NCI-H748 (cell line): ENCODE measurements around the gene RABEP2.
"Not testable (repeated sequence)": the region's sequence is repeated elsewhere in the genome, so short reads cannot be mapped to it uniquely, and the experiment has no call there.

ENCODE experiments used
- DNase-seq: peaks from one replicate; lab custom pipeline; 2025; ENCODE audit not compliant: unreplicated experiment; lab: John Stamatoyannopoulos, UW

Gene RABEP2, protein sequence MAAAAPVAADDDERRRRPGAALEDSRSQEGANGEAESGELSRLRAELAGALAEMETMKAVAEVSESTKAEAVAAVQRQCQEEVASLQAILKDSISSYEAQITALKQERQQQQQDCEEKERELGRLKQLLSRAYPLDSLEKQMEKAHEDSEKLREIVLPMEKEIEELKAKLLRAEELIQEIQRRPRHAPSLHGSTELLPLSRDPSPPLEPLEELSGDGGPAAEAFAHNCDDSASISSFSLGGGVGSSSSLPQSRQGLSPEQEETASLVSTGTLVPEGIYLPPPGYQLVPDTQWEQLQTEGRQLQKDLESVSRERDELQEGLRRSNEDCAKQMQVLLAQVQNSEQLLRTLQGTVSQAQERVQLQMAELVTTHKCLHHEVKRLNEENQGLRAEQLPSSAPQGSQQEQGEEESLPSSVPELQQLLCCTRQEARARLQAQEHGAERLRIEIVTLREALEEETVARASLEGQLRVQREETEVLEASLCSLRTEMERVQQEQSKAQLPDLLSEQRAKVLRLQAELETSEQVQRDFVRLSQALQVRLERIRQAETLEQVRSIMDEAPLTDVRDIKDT

DNA sequence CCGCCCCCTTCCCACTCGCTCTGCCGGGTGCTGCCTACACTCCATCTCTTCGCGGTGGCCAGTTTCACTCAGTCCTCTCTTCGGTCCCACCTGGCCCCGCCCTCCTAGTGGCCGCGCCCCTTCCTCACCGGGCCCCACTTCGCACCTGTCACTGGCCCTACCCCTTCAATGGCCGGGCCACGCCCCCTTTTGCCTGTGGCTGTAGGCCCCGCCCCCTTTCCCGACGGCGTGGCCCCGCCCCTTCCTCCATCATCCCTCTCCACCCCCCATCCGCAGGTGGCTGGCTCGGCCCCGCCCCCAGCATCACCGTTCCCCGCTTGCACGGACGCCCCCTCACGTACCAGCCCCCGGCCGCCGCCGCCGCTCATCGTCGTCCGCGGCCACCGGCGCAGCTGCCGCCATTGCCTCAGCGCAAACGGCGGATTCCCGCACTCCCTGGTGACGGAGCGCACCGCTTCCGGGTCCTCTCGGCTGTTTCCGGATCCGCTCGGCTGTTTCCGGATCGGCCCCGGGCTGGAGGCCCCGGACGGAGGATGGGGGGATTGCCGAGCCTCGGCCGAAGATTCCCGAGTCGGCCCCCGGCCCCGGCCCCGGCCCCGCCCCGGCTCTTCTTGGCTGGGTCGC, at the start of gene RABEP2:
TSS of gene RABEP2 (minus strand) at position 477 of the 624 bp plus-strand sequence. CDS start at position 402, 75 bp downstream.
- DNase-seq = peak; percentile 93

GRCh38 chr16:28974437-28975157, 49.6 kb upstream of the RABEP2 start, which contains the start of gene SPNS1:
SPNS1 (plus strand) TSS chr16:28974778; CDS start chr16:28975152, 374 bp downstream.
- peak; percentile 94 for DNase-seq

- peak; percentile 75 for DNase-seq
Measured at GRCh38 chr16:28974007-28974436, 49.0 kb upstream of the RABEP2 start.

DNA sequence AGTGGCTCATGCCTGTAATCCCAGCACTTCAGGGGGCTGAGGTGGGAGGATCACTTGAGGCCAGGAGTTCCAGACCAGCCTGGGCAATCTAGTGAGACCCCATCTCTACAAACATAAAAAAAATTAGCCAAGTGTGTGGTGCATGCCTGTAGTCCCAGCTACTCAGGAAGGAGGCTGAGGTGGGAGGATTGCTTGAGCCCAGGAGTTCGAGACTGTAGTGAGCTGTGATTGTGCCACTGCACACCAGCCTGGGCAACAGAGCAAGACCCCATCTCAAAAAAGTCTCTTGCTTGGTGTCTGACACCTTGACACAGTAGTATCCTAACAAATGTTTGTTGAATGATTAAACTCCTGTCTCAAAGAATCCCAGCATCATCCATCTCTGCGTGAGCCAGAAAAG, 44.7 kb upstream of the RABEP2 start:
- not testable (repeated sequence) for DNase-seq

DNA sequence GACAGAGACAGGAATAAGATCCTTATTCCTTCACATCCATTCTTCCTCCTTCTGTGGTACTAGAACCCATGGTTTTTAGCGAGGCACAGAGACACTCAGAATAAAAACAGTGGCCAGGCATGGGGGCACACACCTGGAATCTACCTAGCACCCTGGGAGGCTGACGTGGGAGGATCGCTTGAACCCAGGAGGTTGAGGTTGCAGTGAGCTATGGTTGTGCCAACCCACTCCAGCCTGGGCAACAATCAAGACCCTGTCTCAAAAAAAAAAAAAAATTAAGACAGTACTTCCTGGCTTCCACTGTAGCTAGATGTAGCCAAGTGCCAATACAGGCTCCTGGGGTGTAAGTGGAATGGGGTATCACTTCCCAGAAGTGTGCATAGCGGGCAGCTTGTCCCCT, 42.1 kb upstream of the RABEP2 start:
- no peak for DNase-seq

DNA sequence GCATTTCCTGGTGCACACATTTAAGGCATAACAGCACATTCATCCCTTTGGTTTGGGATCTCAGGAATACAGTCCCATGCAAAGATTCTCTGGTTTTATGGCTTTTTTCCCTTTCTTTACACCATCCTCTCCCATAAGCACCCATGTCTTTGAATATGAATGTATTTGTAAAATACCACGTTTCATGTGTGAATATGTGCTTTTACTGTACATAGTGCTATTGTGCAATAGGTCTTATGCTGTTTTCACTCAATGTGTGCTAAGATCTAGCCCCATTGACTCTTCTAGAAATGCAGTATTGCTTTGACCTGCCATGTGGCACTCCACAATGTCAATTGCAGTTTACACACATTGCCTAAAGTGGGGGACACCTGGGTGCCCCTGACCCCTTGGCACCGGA, 39.5 kb upstream of the RABEP2 start:
- DNase-seq = no peak

GRCh38 chr16:28964072-28964471, 39.0 kb upstream of the RABEP2 start:
- no peak for DNase-seq

DNA sequence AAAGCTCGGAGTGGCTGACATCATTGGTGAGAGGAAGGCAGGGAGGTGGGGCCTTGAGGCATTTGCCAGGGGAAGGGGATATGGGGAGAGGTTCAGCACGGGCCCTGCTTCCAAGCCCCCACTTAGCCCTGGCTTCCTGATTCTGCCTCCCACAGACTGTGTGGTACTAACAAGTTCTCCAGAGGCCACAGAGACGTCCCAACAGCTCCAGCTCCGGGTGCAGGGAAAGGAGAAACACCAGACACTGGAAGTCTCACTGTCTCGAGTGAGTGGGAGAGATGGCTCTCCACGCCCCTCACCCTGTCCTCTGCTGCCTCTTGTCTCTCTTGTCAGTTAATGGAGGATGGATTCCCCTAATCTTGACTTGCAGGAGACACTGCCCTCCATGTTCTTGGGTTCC, 33.8 kb upstream of the RABEP2 start:
- no peak for DNase-seq

- no peak for DNase-seq
Measured at GRCh38 chr16:28958216-28958615, 33.2 kb upstream of the RABEP2 start.

DNA sequence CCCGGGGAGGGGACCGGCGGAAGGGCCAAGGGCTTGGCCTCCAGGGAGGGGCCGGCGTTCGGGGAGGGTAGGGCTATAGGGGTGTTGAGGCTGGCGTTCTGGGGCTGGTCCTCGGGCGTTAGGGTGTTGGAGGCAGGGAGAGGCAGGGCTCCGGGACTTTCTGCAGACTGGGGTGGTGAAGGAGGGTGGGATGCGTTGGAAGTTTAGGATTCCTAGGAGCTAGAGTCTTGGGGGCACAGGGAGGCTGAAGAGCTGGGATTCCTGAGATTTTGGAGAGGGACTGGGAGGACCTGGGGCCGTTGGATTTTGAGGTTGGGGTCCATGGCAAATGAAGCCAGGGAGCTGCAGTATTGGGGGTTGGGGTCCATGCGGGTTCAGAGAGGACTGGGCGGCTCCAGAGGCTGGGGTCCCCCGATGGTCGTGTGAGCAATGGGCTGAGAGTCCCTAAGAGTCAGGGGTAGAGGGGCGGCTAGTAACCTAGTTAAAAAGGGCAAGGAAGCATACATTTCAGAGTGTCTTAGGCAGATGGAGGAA, 26.4 kb upstream of the RABEP2 start:
- DNase-seq = peak; percentile 29

GRCh38 chr16:28950648-28951409, 25.8 kb upstream of the RABEP2 start, which contains the start of gene NFATC2IP:
NFATC2IP (plus strand) TSS chr16:28950937; CDS start chr16:28951012, 75 bp downstream.
- peak; percentile 98 for DNase-seq

DNA sequence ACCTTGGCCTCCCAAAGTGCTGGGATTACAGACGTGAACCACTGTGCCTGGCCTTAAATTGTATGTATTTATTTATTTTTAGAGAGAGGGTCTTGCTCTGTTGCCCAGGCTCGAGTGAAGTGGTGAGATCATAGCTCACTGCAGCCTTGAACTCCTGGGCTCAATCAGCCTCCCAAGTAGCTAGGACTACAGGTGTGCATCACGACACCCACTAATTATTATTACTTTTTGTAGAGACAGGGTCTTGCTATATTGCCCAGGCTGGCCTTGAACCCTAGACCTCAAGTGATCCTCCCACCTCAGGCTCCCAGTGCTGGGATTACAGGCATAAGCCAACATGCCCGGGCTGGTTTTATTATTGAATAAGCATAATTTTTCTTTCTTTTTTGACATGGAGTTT, 21.6 kb upstream of the RABEP2 start:
- no peak for DNase-seq

DNA sequence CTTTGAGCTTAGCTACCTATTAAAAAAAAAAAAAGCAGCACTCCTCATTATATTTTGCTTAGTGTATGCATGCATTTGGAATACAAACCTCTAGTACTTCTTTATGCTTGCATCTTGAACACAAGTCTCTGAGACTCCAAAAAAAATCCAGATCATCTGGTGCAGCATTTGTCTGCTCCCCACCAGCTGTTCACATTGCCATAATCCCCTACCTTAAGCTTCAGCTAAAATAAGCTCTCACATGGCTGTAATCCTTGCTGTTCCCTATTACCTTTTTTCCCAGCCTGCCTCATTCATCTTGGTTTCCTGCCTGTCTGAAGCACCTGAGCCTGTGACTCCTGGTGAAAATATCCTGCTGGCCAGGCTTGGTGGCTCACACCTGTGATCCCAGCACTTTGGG, 18.2 kb upstream of the RABEP2 start:
- DNase-seq = no peak

DNA sequence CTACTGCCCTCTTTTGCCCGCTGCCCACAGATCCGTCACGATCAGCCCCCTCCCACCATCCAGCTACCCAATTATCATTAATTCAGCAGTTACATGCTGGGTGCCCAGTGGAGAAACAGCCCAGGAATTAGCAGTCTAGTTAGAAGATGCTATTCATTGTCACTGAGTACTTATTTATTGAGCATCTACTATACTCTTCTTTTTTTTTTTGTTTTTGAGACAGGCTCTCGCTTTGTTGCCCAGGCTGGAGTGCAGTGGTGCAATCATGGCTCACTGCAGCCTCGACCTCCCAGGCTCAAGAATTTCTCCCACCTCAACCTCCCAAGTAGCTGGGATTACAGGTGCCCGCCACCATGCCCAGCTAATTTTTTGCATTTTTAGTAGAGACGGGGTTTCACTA, 14.8 kb upstream of the RABEP2 start:
- DNase-seq = not testable (repeated sequence)

DNA sequence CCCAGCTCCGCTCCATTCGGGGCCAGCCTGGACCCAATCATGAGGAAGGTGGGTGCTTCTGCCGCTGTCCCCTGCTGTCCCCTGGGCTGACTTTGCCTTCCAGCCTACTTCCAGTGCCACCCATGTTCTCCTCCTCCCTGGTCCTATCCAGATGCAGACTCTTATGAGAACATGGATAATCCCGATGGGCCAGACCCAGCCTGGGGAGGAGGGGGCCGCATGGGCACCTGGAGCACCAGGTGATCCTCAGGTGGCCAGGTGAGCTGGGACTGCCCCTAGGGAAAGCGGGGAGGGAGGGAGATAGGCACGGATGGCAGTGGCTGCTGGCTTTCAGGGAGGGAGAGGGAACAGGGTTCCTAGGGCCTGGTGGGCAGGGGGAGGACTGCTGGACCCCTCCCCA, 13.7 kb upstream of the RABEP2 start:
- DNase-seq = no peak

GRCh38 chr16:28937222-28937876, 12.3 kb upstream of the RABEP2 start:
- DNase-seq = no peak

DNA sequence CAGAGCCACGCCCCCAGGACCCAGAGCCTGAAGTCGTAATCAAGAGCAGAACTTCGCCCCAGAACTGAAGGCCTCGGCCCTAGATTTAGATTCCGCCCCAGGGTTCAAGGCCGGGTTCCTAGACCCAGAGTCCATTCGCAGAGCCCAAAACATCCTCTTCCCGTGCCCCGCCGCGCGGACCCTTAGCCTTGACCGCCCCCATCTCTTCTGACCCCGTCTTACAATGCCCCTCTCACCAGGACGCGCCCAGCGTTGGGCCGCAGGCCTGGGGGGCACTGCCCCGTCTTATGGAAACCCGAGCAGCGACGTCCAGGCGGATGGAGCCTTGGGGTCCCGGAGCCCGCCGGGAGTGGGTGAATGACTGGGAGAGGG, 11.7 kb upstream of the RABEP2 start:
- no peak for DNase-seq

- DNase-seq = no peak
Measured at GRCh38 chr16:28935924-28936783, 11.1 kb upstream of the RABEP2 start.

GRCh38 chr16:28935346-28935745, 10.3 kb upstream of the RABEP2 start:
- DNase-seq = no peak
